MM.1S (cell line): ENCODE results near the gene CCDC27.

ENCODE experiments used
- EZH2 ChIP-seq: fragments of 300-600 bp; sonication (generic); optimal IDR thresholded peaks from 2 replicates; pipeline ENCODE3; 2017; ENCODE audit warnings: low read depth, mild to moderate bottlenecking, antibody characterized with exemption, low read length, mixed read lengths
- TF ChIP-seq, protein P1 (sequence below): fragments of 300-600 bp; sonication (generic); IDR thresholded peaks from 2 replicates; pipeline ENCODE4 v1.5.1; 2016; ENCODE audit warnings: antibody characterized with exemption, low read length, mixed read lengths

DNA sequence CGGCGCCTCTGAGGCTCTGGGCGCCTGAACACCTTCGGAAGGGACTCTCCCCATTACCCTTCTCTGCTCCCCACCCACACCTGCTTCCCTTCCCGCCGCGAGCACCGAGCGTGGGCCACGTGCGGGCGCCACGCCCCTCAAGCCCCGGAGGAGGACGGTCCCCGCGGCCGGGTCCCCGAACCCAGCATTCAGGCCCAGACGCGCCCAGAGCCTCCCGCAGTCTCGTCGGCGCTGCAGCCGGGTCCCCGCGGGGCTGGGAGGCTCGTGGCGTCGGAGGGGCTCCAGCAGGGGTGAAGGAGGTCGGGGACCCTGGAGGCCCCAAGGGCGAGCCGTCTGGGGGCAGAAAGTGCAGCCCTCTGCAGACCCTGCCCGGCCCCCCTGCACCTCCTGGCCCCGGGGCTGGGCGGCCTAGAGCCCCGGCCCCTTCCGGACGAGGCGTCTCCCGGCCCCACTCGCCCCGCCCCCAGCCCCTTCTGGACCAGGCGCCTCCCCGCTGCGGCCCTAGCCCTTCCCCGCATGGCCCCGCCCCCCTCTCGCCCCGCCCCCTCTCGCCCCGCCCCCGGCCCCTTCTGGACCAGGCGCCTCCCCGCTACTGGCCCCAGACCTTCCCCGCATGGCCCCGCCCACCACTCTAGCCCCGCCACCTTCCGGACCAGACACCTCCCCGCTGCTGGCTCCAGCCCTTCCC, 19.9 kb downstream of the CCDC27 start:
- TF ChIP-seq, protein P1, sequence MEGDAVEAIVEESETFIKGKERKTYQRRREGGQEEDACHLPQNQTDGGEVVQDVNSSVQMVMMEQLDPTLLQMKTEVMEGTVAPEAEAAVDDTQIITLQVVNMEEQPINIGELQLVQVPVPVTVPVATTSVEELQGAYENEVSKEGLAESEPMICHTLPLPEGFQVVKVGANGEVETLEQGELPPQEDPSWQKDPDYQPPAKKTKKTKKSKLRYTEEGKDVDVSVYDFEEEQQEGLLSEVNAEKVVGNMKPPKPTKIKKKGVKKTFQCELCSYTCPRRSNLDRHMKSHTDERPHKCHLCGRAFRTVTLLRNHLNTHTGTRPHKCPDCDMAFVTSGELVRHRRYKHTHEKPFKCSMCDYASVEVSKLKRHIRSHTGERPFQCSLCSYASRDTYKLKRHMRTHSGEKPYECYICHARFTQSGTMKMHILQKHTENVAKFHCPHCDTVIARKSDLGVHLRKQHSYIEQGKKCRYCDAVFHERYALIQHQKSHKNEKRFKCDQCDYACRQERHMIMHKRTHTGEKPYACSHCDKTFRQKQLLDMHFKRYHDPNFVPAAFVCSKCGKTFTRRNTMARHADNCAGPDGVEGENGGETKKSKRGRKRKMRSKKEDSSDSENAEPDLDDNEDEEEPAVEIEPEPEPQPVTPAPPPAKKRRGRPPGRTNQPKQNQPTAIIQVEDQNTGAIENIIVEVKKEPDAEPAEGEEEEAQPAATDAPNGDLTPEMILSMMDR: no peak
- TF ChIP-seq EZH2: no peak
